ENCODE measurements around the gene LTB.
"Not testable (repeated sequence)": the region's sequence is repeated elsewhere in the genome, so short reads cannot be mapped to it uniquely, and the experiment has no call there.

Gene LTB

GRCh38 chr6:31609519-31610406 lies 27.5 kb upstream of the LTB start:
- peak overlapping the region; percentile 17 for H3K9ac ChIP-seq (ENCODE audit: insufficient read length, low read depth)
- DNase-seq (ENCODE audit: low read depth, low spot score): no peak
- no peaks in the 10 kb centered on the region for H3K27me3 ChIP-seq (ENCODE audit: insufficient read depth, insufficient read length)
- no peaks in the 10 kb centered on the region for H3K4me1 ChIP-seq (ENCODE audit: insufficient read depth, insufficient read length)
- no peak overlapping the region for H3K4me3 ChIP-seq (ENCODE audit: insufficient read length, low read depth)
- H3K9me3 ChIP-seq (ENCODE audit: insufficient read depth, low read length): no peaks in the 10 kb centered on the region
- no peak for TF ChIP-seq YY1 (IDR thresholded peaks at IDR 0.05; ENCODE audit: insufficient read depth, insufficient read length)
- TF ChIP-seq SUZ12 (IDR thresholded peaks at IDR 0.05; ENCODE audit: extremely low read depth, insufficient read depth, insufficient read length): no peak
- TF ChIP-seq ZNF274 (IDR thresholded peaks at IDR 0.05; ENCODE audit: low read depth, low read length): no peak
- H3K36me3 ChIP-seq (ENCODE audit: insufficient read depth, insufficient read length, low read length): no peaks in the 10 kb centered on the region

GRCh38 chr6:31607317-31607716 lies 25.1 kb upstream of the LTB start:
- Histone ChIP-seq H3K4me3 (ENCODE audit: insufficient read length, low read depth) (no peak overlapping the region), H3K36me3 (ENCODE audit: insufficient read depth, insufficient read length, low read length) (no peaks in the 10 kb centered on the region), H3K4me1 (ENCODE audit: insufficient read depth, insufficient read length) (peaks cover 2% of the 10 kb centered on the region), H3K9me3 (ENCODE audit: insufficient read depth, low read length) (no peaks in the 10 kb centered on the region), H3K9ac (ENCODE audit: insufficient read length, low read depth) (no peak overlapping the region), H3K27me3 (ENCODE audit: insufficient read depth, insufficient read length) (no peaks in the 10 kb centered on the region)
- no peak for TF ChIP-seq ZNF274 (IDR thresholded peaks at IDR 0.05; ENCODE audit: low read depth, low read length)
- TF ChIP-seq SUZ12 (IDR thresholded peaks at IDR 0.05; ENCODE audit: extremely low read depth, insufficient read depth, insufficient read length): no peak
- TF ChIP-seq YY1 (IDR thresholded peaks at IDR 0.05; ENCODE audit: insufficient read depth, insufficient read length): no peak
- DNase-seq (ENCODE audit: low read depth, low spot score): no peak

GRCh38 chr6:31597006-31597405 lies 14.8 kb upstream of the LTB start:
- Histone ChIP-seq H3K9me3 (ENCODE audit: insufficient read depth, low read length) (no peaks in the 10 kb centered on the region), H3K4me1 (ENCODE audit: insufficient read depth, insufficient read length) (no peaks in the 10 kb centered on the region), H3K9ac (ENCODE audit: insufficient read length, low read depth) (no peak overlapping the region), H3K36me3 (ENCODE audit: insufficient read depth, insufficient read length, low read length) (no peaks in the 10 kb centered on the region), H3K27me3 (ENCODE audit: insufficient read depth, insufficient read length) (no peaks in the 10 kb centered on the region), H3K4me3 (ENCODE audit: insufficient read length, low read depth) (no peak overlapping the region)
- no peak for TF ChIP-seq SUZ12 (IDR thresholded peaks at IDR 0.05; ENCODE audit: extremely low read depth, insufficient read depth, insufficient read length)
- TF ChIP-seq ZNF274 (IDR thresholded peaks at IDR 0.05; ENCODE audit: low read depth, low read length): no peak
- no peak for TF ChIP-seq YY1 (IDR thresholded peaks at IDR 0.05; ENCODE audit: insufficient read depth, insufficient read length)
- DNase-seq (ENCODE audit: low read depth, low spot score): no peak

- Histone ChIP-seq H3K9me3 (ENCODE audit: insufficient read depth, low read length) (no peaks in the 10 kb centered on the region), H3K36me3 (ENCODE audit: insufficient read depth, insufficient read length, low read length) (no peaks in the 10 kb centered on the region), H3K9ac (ENCODE audit: insufficient read length, low read depth) (no peak overlapping the region), H3K27me3 (ENCODE audit: insufficient read depth, insufficient read length) (no peaks in the 10 kb centered on the region), H3K4me1 (ENCODE audit: insufficient read depth, insufficient read length) (no peaks in the 10 kb centered on the region), H3K4me3 (ENCODE audit: insufficient read length, low read depth) (no peak overlapping the region)
- DNase-seq (ENCODE audit: low read depth, low spot score): no peak
- TF ChIP-seq SUZ12 (IDR thresholded peaks at IDR 0.05; ENCODE audit: extremely low read depth, insufficient read depth, insufficient read length) (no peak), ZNF274 (IDR thresholded peaks at IDR 0.05; ENCODE audit: low read depth, low read length) (no peak), YY1 (IDR thresholded peaks at IDR 0.05; ENCODE audit: insufficient read depth, insufficient read length) (no peak)
Measured at GRCh38 chr6:31592396-31592771, 10.2 kb upstream of the LTB start.

GRCh38 chr6:31590691-31591090 lies 8.5 kb upstream of the LTB start:
- not testable (repeated sequence) for H3K9me3 ChIP-seq (ENCODE audit: insufficient read depth, low read length); H3K4me3 ChIP-seq (ENCODE audit: insufficient read length, low read depth); H3K9ac ChIP-seq (ENCODE audit: insufficient read length, low read depth); DNase-seq (ENCODE audit: low read depth, low spot score); H3K27me3 ChIP-seq (ENCODE audit: insufficient read depth, insufficient read length); H3K36me3 ChIP-seq (ENCODE audit: insufficient read depth, insufficient read length, low read length); H3K4me1 ChIP-seq (ENCODE audit: insufficient read depth, insufficient read length)

- peaks cover 8% of the 10 kb centered on the region for H3K4me1 ChIP-seq (ENCODE audit: insufficient read depth, insufficient read length)
- no peaks in the 10 kb centered on the region for H3K36me3 ChIP-seq (ENCODE audit: insufficient read depth, insufficient read length, low read length)
- H3K9ac ChIP-seq (ENCODE audit: insufficient read length, low read depth): no peak overlapping the region
- H3K27me3 ChIP-seq (ENCODE audit: insufficient read depth, insufficient read length): no peaks in the 10 kb centered on the region
- no peak for TF ChIP-seq SUZ12 (IDR thresholded peaks at IDR 0.05; ENCODE audit: extremely low read depth, insufficient read depth, insufficient read length)
- TF ChIP-seq ZNF274 (IDR thresholded peaks at IDR 0.05; ENCODE audit: low read depth, low read length): no peak
- no peak for TF ChIP-seq YY1 (IDR thresholded peaks at IDR 0.05; ENCODE audit: insufficient read depth, insufficient read length)
- H3K9me3 ChIP-seq (ENCODE audit: insufficient read depth, low read length): no peaks in the 10 kb centered on the region
- no peak overlapping the region for H3K4me3 ChIP-seq (ENCODE audit: insufficient read length, low read depth)
- DNase-seq (ENCODE audit: low read depth, low spot score): no peak
Measured at GRCh38 chr6:31588871-31589650, 6.8 kb upstream of the LTB start.
